IPS DF 6.9 (cell line): ENCODE measurements around the gene USB1.

Source experiments
- DNase-seq: peaks from one replicate; pipeline ENCODE4 v3.0.0-alpha.2; 2013; ENCODE audit warnings: low read depth, low spot score
- H3K27ac ChIP-seq: one replicate; pipeline ENCODE4 v1.5.1; 2013; ENCODE audit warnings: low read length, control low read depth
- H3K27me3 ChIP-seq: 2 replicates; pipeline ENCODE4 v1.6.1; 2013; ENCODE audit warnings: mild to moderate bottlenecking, low read length; ENCODE audit not compliant: control insufficient read depth, insufficient read depth
- H3K36me3 ChIP-seq: 2 replicates; pipeline ENCODE4 v1.6.1; 2013; ENCODE audit warnings: low read length; ENCODE audit not compliant: control insufficient read depth, insufficient read depth
- H3K4me1 ChIP-seq: 2 replicates; pipeline ENCODE4 v1.6.1; 2013; ENCODE audit warnings: low read length; ENCODE audit not compliant: control insufficient read depth, insufficient read depth
- H3K4me3 ChIP-seq: 2 replicates; pipeline ENCODE4 v1.5.1; 2013; ENCODE audit warnings: mild to moderate bottlenecking, low read length
- H3K9me3 ChIP-seq: 2 replicates; pipeline ENCODE4 v1.6.1; 2013; ENCODE audit warnings: low read length, inconsistent platforms; ENCODE audit not compliant: control insufficient read depth, insufficient read depth
- WGBS: extraction: QIAGEN DNeasy Blood & Tissue Kit; methylation state at CpG from one replicate; pipeline ENCODE4 v1.1.7; 2013; ENCODE audit warnings: mixed read lengths, missing lambda C conversion rate; ENCODE audit not compliant: insufficient read length, insufficient coverage; 5-methylcytosine and 5-hydroxymethylcytosine counted together

The USB1 gene

GRCh38 chr16:58040945-58041627 is 39.9 kb downstream of the USB1 start:
- DNase-seq: no peak
- Histone ChIP-seq H3K4me3 (no peak overlapping the region), H3K4me1 (no peaks in the 10 kb centered on the region), H3K36me3 (peaks cover 23% of the 10 kb centered on the region), H3K27ac (no peak overlapping the region), H3K9me3 (no peaks in the 10 kb centered on the region), H3K27me3 (no peaks in the 10 kb centered on the region)
- WGBS: no CpG with 5 or more reads among the region's 14 CpGs

GRCh38 chr16:58041628-58041955 is 40.4 kb downstream of the USB1 start:
- H3K27ac ChIP-seq: no peak overlapping the region
- H3K36me3 ChIP-seq: peaks cover 23% of the 10 kb centered on the region
- no peak for DNase-seq
- no CpG with 5 or more reads among the region's 18 CpGs for WGBS
- H3K4me1 ChIP-seq: no peaks in the 10 kb centered on the region
- no peaks in the 10 kb centered on the region for H3K9me3 ChIP-seq
- no peaks in the 10 kb centered on the region for H3K27me3 ChIP-seq
- H3K4me3 ChIP-seq: no peak overlapping the region

GRCh38 chr16:58042001-58042885 is 41.0 kb downstream of the USB1 start:
- WGBS: no CpG with 5 or more reads among the region's 22 CpGs
- Histone ChIP-seq H3K27me3 (no peaks in the 10 kb centered on the region), H3K27ac (no peak overlapping the region), H3K4me3 (no peak overlapping the region), H3K9me3 (no peaks in the 10 kb centered on the region), H3K4me1 (no peaks in the 10 kb centered on the region), H3K36me3 (peaks cover 23% of the 10 kb centered on the region)
- no peak for DNase-seq

- no CpG with 5 or more reads among the region's 16 CpGs for WGBS
- Histone ChIP-seq H3K4me1 (peaks cover 3% of the 10 kb centered on the region; the same call in 1 of the 2 replicates), H3K9me3 (no peaks in the 10 kb centered on the region), H3K36me3 (peaks cover 23% of the 10 kb centered on the region), H3K27me3 (no peaks in the 10 kb centered on the region), H3K27ac (no peak overlapping the region), H3K4me3 (no peak overlapping the region)
- no peak for DNase-seq
Observed at GRCh38 chr16:58042886-58043515, 41.8 kb downstream of the USB1 start.

GRCh38 chr16:58043571-58044155 is 42.5 kb downstream of the USB1 start:
- Histone ChIP-seq H3K36me3 (peaks cover 21% of the 10 kb centered on the region), H3K9me3 (no peaks in the 10 kb centered on the region), H3K27ac (no peak overlapping the region), H3K27me3 (no peaks in the 10 kb centered on the region), H3K4me3 (no peak overlapping the region), H3K4me1 (peaks cover 3% of the 10 kb centered on the region; the same call in 1 of the 2 replicates)
- no peak for DNase-seq
- no CpG with 5 or more reads among the region's 7 CpGs for WGBS

- WGBS: no CpG with 5 or more reads among the region's 9 CpGs
- Histone ChIP-seq H3K9me3 (no peaks in the 10 kb centered on the region), H3K4me1 (peaks cover 3% of the 10 kb centered on the region; the same call in 1 of the 2 replicates), H3K27me3 (no peaks in the 10 kb centered on the region), H3K4me3 (no peak overlapping the region), H3K27ac (no peak overlapping the region), H3K36me3 (peaks cover 21% of the 10 kb centered on the region)
- no peak for DNase-seq
Observed at GRCh38 chr16:58044266-58045019, 43.2 kb downstream of the USB1 start.

- H3K27me3 ChIP-seq: no peaks in the 10 kb centered on the region
- no peak overlapping the region for H3K4me3 ChIP-seq
- no CpG with 5 or more reads among the region's 31 CpGs for WGBS
- peaks cover 18% of the 10 kb centered on the region for H3K36me3 ChIP-seq
- no peaks in the 10 kb centered on the region for H3K9me3 ChIP-seq
- H3K4me1 ChIP-seq: peaks cover 3% of the 10 kb centered on the region; the same call in 1 of the 2 replicates
- H3K27ac ChIP-seq: no peak overlapping the region
- DNase-seq: no peak
Observed at GRCh38 chr16:58045096-58045495, 43.9 kb downstream of the USB1 start.

GRCh38 chr16:58046054-58046881 is 45.1 kb downstream of the USB1 start:
- Histone ChIP-seq H3K27me3 (no peaks in the 10 kb centered on the region), H3K9me3 (no peaks in the 10 kb centered on the region), H3K27ac (no peak overlapping the region), H3K4me3 (no peak overlapping the region), H3K4me1 (peaks cover 3% of the 10 kb centered on the region; the same call in 1 of the 2 replicates), H3K36me3 (peaks cover 14% of the 10 kb centered on the region)
- WGBS: no CpG with 5 or more reads among the region's 16 CpGs
- DNase-seq: no peak

GRCh38 chr16:58046936-58047335 is 45.7 kb downstream of the USB1 start:
- no peak for DNase-seq
- Histone ChIP-seq H3K4me1 (peaks cover 3% of the 10 kb centered on the region; the same call in 1 of the 2 replicates), H3K27me3 (no peaks in the 10 kb centered on the region), H3K9me3 (no peaks in the 10 kb centered on the region), H3K36me3 (peaks cover 13% of the 10 kb centered on the region), H3K27ac (no peak overlapping the region), H3K4me3 (no peak overlapping the region)
- WGBS: no CpG with 5 or more reads among the region's 6 CpGs
